Cardiac fibroblast (primary cell): Measurements from ENCODE around the gene MCL1.

Source experiments
- DNase-seq, 2 donors: peaks; one replicate each; pipeline versions ENCODE4 v3.0.0 to v3.0.0-alpha.2; 2010; ENCODE audit warnings: low read depth in 2 of 2
- H3K4me3 ChIP-seq, 2 donors: replicated peaks in 1 of 2; 1 replicate in 1 of 2; 2 replicates in 1 of 2; pipeline ENCODE4 v1.5.1; 2011; ENCODE audit warnings: low read depth in 2 of 2, low read length in 2 of 2, mild to moderate bottlenecking in 2 of 2, moderate library complexity in 1 of 2
- CTCF ChIP-seq: IDR thresholded peaks from one replicate; pipeline ENCODE4 v1.5.1; 2011; ENCODE audit warnings: low read depth, mild to moderate bottlenecking, low read length, inconsistent platforms

Gene MCL1

DNA sequence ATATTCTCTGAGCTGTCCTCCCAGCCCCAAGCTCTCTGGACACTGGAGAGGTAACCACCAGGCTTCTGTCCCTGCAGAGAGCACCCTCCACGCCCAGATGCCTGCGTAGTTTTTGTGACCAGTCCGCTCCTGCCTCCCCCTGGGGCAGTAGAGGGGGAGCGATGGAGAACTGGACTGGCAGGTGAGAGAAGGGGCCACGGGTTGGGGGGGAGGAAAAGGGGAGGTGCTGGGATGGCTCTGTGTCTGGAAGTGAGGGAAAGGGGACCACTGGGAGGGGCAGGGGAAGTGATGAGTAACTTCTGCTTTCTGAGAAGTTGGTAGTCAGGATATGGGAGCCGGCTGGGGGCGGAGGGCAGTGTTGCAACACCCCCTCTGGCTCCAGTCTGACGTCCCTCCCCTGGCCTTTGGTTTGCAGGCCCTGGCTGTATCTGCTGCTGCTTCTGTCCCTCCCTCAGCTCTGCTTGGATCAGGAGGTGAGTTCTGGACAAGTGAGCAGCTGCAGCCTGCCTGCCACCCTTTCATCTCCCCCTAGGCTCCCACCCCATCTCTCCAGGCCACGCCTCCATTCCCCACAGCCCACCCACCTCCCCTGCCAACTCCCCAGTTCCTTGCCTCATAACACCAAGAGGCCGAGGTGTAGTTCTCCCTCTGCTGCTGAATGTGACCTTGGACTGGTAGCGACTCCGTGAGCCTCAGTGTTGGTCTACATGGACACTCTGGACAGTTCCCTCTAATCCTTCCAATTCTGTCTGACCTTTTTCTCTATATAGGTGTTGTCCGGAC, 27.1 kb downstream of the MCL1 start:
- no peak for TF ChIP-seq CTCF

DNA sequence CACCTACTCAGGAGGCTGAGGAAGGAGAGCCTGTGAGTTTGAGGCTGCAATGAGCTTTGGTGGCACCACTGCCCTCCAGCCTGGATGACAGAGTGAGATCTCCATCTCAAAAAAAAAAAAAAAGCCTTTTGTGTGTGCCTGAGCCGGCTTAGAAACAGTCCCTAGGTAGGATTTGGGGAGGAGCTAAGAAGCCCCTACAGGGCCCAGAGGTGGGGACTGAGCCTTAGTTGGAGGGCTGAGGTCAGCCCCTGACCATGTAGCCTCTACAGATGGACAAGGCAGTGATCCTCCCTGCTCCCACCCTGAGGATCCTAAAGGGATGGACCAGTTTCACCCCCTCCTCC, 27.7 kb downstream of the MCL1 start:
- TF ChIP-seq CTCF = no peak
- DNase-seq = no peak
- H3K4me3 ChIP-seq = no peak overlapping the region

More for the DNA sequence above, 27.1 kb downstream of the MCL1 start:
- no peak overlapping the region for H3K4me3 ChIP-seq
- peak; percentile 94 to 98 for DNase-seq

DNA sequence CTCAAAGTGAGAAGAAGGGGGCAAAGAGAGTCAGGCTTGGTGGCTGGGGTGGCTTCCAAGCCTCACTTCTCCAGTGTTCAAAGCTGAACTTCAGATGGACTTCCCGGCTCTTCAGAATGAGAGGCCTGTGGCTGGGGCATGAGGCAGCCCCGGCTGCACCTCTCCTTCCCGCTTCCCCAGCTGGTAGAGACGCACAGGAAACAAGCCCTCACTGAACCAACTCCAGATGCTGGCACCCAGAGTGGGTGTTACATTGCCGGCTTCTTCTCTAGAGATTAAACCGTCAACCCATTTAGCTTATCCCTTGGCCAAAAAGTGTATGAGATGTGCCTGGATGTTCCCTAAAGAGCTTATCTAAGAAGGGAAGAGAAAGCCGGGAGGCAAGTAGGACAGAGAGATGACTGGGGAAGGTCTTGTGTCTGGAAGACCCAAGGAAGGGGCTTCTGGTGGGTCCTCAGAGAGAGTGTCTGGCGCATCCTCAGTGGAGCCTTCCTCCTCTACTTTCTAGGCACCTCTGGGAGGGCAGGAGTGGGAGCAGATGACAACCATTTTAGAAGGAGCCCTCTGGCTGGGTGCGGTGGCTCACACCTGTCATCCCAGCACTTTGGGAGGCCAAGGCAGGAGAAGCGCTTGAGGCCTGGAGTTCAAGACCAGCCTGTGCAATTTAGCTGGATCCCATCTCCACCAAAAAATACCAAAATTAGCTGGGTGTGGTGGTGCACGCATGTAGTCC, 28.2 kb downstream of the MCL1 start:
- H3K4me3 ChIP-seq = no peak overlapping the region
- DNase-seq = no peak
- TF ChIP-seq CTCF = no peak

DNA sequence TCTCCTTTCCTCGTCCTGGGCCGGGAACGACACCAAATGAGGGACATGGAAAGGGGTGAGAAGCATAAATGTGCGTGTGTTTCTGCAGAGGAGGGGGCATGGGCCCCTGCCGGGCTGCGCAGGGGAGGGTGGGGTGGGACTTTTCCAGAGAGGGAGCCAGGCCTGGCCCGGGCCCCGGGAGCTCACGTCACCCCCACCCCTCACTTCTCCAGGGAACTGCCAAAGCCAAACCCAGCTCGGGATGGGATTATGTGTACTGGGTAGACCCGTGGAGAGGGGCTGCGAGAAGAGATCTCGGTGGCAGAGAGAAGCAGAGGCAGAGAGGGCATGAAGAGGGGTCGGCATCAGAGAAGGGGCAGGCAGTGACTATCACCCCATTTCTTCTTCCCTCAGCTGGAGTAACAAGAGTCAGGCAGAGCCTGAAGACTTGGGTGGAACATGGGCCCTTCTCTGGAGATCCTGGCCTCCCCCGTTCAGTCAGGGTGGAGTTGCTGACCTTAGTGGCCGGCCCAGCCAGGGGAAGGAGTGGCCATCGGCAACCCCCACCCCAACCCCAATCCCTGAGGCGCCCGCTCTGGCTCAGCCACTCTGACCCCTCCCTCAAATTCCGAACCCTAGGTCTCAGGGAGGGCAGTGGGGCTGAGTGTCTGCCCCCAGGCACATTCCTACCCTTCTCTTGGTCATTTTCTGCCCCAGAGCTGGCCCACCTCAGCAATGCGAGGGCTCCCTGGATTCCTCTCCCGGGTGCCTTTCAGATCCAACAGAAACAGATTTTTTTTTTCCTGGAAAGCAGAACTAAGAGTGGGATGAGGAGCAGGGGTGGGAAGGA, 29.0 kb downstream of the MCL1 start:
- peak overlapping the region; percentile 50 to 57 for H3K4me3 ChIP-seq
- TF ChIP-seq CTCF = no peak
- peak in 1 of 2 donors; percentile 52 for DNase-seq

DNA sequence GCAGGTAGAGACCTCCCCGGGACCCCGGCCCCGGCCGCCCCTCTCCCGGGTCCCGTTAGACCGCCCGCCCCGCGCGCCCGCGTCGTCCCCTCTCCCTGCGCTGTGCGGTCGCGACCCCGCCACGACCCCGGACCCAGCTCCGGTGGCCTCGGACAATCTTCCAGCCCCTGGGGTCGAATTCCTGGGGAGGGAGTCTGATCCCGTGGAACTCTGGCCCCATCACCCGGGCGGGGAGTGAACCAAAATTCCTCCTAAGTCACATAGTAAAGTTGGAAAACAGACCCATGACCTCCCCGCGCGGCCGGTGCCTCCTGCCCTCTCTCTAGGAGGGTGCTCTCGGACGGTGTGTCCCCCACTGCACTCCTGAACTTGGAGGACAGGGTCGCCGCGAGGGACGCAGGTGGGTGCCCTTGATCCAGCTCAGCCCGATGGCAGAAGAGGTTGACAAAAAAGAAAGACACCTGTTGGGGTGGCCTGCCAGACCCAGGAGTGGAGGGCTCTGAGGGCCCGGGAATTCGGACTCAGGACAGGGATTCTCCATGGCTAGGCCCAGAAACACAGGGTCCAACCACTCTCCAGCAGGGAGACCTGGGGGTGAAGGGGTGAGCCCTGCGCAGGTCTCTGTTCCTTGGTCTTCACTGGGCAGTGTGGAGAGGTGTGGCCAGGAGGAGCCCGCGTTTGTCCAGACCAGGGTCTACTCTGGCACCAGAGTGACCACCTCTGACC, 29.8 kb downstream of the MCL1 start:
- no peak for DNase-seq
- H3K4me3 ChIP-seq = peak overlapping the region; percentile 50 to 57
- TF ChIP-seq CTCF = peak; percentile 3
